HG02798 (cell line): ENCODE results near the gene SGPP2.

ENCODE experiments used
- ATAC-seq: cut with Tn5 transposase; IDR thresholded peaks from one replicate; pipeline ENCODE4 v1.9.1; 2021; ENCODE audit warnings: mild to moderate bottlenecking; ENCODE audit not compliant: unreplicated experiment, poor library complexity

Gene SGPP2

GRCh38 chr2:222518570-222519381, 94.4 kb downstream of the SGPP2 start:
- ATAC-seq: no peak

GRCh38 chr2:222521099-222521498, 96.8 kb downstream of the SGPP2 start:
- ATAC-seq: peak; percentile 66

- no peak for ATAC-seq
Observed at GRCh38 chr2:222522082-222522481, 97.7 kb downstream of the SGPP2 start.

GRCh38 chr2:222523783-222524544, 99.6 kb downstream of the SGPP2 start:
- ATAC-seq: peak; percentile 53

- no peak for ATAC-seq
Observed at GRCh38 chr2:222525811-222526210, 101.5 kb downstream of the SGPP2 start.

DNA sequence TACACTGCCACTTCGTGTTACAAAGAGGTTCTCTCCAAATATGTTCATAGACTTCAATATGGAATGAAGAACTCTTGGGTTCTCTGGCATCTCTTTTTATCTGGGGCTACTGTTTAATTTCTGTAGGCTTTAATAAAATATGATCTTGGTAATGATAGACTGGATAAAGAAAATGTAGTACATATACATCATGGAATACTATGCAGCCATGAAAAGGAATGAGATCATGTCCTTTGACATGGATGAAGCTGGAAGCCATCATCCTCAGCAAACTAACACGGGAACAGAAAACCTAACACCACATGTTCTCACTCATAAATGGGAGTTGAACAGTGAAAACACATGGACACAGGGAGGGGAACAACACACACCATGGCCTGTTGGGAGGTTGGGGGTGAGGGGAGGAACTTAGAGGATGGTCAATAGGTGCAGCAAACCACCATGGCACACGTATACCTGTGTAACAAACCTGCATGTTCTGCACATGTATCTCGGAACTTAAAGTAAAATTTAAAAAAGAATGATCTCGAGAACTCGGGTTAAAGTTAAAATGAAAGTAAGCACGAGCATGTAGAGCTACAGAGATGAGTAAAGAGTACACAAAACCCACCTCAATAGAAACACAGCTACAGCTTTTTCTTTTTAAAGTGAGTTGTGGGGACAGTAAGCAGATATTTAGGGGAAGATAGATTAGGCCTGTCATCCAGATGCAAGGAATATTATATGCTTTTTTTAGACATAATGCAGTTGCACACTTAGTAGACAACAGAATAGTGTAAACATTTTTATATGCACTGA, 102.3 kb downstream of the SGPP2 start:
- ATAC-seq: peak; percentile 48

GRCh38 chr2:222532315-222532714, 108.0 kb downstream of the SGPP2 start:
- no peak for ATAC-seq

DNA sequence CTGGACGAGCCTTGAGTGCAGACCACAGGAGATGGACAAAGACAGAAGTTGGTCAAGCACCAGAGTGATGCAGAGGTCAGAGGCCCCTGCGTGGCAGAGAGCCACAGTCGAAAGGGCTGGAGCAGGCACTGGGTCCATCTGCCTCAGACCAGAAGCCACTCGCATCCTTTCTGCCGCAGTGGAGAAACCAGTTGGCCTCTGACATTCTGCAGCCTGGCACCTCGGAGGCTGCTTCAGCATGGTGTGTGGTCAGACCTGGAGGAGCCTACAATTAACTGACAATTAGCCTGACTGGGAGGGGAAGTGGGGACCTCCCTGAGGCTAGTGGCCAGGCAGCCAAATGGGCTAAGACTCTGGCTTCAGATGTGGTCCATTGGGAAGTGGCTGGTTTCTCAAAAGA, 111.1 kb downstream of the SGPP2 start:
- ATAC-seq: no peak

DNA sequence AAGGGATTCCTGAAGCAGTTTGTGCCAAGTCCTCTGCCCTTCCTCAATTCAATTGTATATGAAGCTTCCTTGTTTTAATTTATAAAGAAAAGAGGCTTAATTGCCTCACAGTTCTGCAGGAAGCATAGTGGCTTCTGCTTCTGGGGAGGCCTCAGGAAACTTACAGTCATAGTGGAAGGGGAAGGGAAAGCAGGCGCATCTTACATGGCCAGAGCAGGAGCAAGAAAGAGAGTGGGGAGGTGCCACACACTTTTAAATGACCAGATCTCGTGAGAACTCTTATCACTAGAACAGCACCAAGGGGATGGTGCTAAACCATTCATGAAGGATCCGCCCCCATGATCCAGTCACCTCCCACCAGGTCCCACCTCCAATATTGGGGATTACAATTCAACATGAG, 114.2 kb downstream of the SGPP2 start:
- ATAC-seq: peak; percentile 66

DNA sequence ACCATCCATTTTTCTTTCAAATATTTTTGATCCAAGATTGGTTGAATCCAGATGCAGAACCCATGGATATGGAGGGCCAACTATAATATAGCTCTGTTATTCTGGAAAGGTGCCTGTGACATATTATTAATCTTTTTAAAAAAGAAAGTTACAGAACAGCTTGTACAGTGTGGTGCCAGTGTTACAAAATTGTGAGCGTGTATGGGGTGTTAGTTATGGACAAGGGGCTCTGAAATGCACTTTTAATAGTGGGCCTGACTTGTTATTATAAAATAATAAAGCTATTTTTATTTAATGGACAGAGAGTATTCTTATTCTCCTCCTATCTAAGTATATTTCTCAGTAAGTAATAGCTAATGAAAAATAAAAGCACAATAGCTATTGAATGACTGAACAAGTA, 120.3 kb downstream of the SGPP2 start:
- no peak for ATAC-seq

GRCh38 chr2:222545823-222546795, 121.8 kb downstream of the SGPP2 start:
- ATAC-seq: no peak

- no peak for ATAC-seq
Observed at GRCh38 chr2:222547083-222547482, 122.7 kb downstream of the SGPP2 start.

GRCh38 chr2:222548992-222549391, 124.6 kb downstream of the SGPP2 start:
- ATAC-seq: no peak

DNA sequence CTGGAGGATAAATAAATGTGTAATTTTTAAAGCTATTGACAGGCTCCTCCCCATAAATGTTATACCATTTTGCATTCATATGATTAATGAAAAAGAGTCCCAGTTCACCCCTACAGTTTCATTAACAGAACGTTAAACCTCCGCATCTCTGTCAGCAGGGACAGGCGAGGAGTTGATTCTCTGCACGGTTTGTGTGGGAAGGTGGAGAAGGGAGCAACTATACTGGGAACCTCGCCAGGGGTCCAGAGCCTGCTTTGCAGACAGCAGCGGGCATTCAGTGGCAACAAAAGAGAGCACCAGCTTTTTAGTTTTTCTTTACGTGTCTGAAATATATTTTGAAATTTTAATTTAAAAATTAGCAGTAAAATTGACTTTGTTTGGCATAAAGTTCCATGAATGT, 130.2 kb downstream of the SGPP2 start:
- ATAC-seq: no peak

DNA sequence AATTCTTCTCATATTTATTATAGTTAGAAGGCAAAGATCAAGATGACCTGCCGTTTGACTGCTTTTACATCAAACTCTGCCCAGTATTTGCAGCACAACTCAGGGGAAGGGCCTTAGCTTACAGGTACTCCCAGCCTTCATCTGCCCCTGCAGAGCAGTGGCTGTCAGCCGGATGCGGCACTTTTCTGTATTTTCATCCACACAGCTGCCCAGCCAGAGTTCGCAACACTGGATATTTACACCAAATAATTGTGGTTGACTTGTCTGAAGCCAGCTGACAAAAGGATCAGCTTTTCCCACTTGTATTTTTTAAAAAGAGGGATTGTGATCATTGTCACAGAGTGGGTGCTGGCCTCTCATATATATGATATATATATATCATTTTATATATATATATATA, 136.8 kb downstream of the SGPP2 start:
- no peak for ATAC-seq

- peak; percentile 82 for ATAC-seq
Observed at GRCh38 chr2:222561817-222562645, 137.7 kb downstream of the SGPP2 start.

GRCh38 chr2:222563106-222563718, 138.9 kb downstream of the SGPP2 start:
- ATAC-seq: no peak

DNA sequence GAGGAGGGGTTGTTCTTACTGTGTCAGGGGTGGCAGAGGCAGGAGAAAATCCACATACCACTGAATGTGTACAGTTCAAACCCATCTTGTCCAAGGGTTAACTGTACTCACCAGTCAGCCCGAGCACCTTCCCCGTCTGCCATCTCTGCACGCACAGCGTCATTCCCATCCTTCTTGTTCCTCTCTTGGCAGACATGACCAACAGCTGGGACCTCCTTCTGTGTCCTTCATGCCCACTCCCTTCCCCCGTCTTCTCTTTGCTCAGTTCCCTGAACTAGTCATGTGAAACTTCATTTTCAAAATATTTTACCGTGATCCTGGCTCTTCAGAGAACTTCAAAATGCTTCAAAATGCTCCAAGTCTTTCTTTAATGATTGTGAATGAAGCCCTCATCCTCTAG, 139.6 kb downstream of the SGPP2 start:
- no peak for ATAC-seq
